B cell (primary cell): Measurements from ENCODE around the gene ZSCAN10.

Source experiments
- CTCF ChIP-seq: fragments of 200-600 bp; IDR thresholded peaks from one replicate; pipeline ENCODE4 v1.8.0; 2022; ENCODE audit warnings: antibody characterized with exemption, mild to moderate bottlenecking
- EZH2 ChIP-seq: IDR thresholded peaks from 2 replicates; pipeline ENCODE4 v1.6.1; 2012; ENCODE audit warnings: borderline replicate concordance, low read depth, mild to moderate bottlenecking, moderate library complexity, low read length; ENCODE audit not compliant: insufficient read depth, poor library complexity, severe bottlenecking

DNA sequence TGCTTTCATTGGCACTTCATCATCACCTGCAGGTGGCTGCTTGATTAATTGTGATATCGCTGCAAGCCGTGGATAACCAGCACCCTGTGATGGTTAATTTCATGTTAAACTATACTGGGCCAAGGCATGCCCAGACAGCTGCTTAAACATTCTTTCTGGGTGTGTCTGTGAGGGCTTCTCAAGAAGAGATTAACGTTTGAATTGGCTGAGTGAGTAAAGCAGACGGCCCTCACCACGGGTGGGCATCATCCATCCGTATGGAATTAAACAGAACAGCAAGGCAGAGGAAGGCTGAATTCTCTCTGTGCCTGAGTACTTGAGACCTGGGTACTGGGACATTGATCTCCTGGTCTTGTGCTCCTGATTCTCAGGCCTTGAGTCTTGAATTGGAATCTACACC is 28.7 kb upstream of the ZSCAN10 start:
- no peak for TF ChIP-seq CTCF
- no peak for TF ChIP-seq EZH2
